HG03108 (cell line): ENCODE data around the gene ASPG.

Experiments
- ATAC-seq: cut with Tn5 transposase; IDR thresholded peaks from one replicate; pipeline ENCODE4 v1.9.1; 2021; ENCODE audit warnings: moderate library complexity; ENCODE audit not compliant: unreplicated experiment

Gene ASPG

GRCh38 chr14:104105071-104105821 is 19.7 kb downstream of the ASPG start:
- ATAC-seq, result no peak

GRCh38 chr14:104105822-104106470 is 20.4 kb downstream of the ASPG start:
- no peak for ATAC-seq

GRCh38 chr14:104106471-104106991 is 21.0 kb downstream of the ASPG start:
- no peak for ATAC-seq

GRCh38 chr14:104107101-104107581 is 21.6 kb downstream of the ASPG start:
- ATAC-seq, result no peak

- no peak for ATAC-seq
Measured at GRCh38 chr14:104107611-104108569, 22.4 kb downstream of the ASPG start.

GRCh38 chr14:104108570-104109541 is 23.4 kb downstream of the ASPG start:
- ATAC-seq, result no peak

- no peak for ATAC-seq
Measured at GRCh38 chr14:104109731-104110361, 24.3 kb downstream of the ASPG start.

- ATAC-seq, result no peak
Measured at GRCh38 chr14:104110491-104111209, 25.1 kb downstream of the ASPG start.

- ATAC-seq, result no peak
Measured at GRCh38 chr14:104111301-104112112, 26.0 kb downstream of the ASPG start.

- no peak for ATAC-seq
Measured at GRCh38 chr14:104112113-104112505, 26.6 kb downstream of the ASPG start.

- no peak for ATAC-seq
Measured at GRCh38 chr14:104112609-104113571, 27.4 kb downstream of the ASPG start.

- no peak for ATAC-seq
Measured at GRCh38 chr14:104113631-104114420, 28.3 kb downstream of the ASPG start.

- no peak for ATAC-seq
Measured at GRCh38 chr14:104114421-104115130, 29.1 kb downstream of the ASPG start.

GRCh38 chr14:104115131-104115600 is 29.7 kb downstream of the ASPG start:
- ATAC-seq, result no peak

- ATAC-seq, result no peak
Measured at GRCh38 chr14:104115691-104116287, 30.3 kb downstream of the ASPG start.
